KG1 (cell line): ENCODE measurements around the gene FRMD7.

Source experiments
- DNase-seq: peaks from one replicate; lab custom pipeline; 2025; lab: John Stamatoyannopoulos, UW

The FRMD7 gene

DNA sequence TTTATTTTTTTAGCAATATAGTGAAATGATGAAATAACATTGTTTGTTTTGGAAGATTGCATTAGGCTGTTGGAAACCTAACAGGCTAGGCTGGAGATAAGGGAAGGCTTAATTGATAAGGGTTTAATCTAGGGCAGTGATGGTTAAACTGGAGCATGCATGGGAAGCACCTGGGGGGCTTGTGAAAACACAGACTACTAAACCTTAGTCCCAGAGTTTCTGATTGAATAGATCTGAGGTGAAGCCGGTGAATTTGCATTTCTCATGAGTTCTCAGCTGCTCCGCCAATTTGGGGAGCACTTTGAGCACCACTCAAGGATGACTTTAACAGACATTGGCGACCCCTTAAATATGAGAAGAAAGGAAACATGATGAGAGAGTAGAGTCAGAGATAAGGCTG, 93.2 kb downstream of the FRMD7 start:
- DNase-seq, result no peak

DNA sequence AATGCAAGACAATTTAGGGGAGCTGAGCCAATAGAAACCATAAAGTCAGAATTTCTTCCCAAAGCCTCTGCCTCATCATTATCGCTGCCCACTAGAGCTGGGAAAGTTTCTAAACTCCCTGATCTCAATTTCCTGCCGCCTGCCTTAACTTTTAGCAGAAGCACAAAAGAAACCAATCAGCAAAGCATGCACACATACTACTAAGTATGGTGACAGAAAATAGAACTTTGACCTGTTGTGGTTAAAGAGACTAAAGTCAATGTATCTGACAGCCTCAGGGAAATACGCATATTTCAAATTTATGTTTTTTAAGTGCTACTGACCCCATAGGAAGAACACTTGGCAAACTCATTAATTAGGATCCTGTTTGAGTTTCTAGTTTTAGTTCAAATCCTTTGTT, 94.7 kb downstream of the FRMD7 start:
- no peak for DNase-seq

DNA sequence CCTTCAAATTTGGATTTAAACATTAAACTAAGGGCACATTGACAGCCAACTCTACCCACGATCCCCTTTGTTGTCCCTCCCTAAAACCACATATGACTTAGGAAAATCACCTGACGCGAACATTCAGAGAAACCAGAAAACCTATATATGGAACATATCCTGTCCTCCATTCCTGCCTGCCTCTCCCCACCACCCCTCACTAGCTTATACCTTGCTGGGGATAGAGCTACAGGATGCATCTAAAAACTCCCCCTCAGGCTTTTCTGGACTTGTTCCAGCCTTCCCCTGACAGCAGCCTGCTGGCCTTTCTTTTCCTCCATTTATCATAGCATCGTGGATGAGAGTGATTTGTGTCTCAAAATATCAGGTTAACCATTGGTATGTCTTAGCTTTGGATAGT, 96.0 kb downstream of the FRMD7 start:
- DNase-seq, result no peak

DNA sequence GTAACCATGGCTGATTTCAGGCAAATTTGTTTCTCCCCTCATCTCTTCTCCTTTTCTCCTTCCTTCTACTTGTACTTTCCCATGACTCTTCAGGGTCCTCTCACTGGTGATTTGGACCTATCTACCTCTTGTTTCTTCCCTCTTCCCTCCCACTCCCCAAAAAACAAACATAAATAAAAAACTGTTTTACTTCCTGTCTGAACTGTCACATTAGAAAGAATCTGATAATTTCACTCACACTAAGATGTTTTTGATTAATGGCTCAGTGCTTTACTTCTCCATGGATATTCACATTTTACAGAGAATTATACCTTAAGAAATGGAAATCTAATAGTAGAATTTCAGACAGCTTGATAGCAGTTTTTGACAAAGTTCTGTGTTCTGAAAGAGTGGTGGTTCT, 97.6 kb downstream of the FRMD7 start:
- DNase-seq, result no peak
